D721Med (cell line): ENCODE data around the gene CAMK2N2.

Experiments used
- DNase-seq: peaks from one replicate; pipeline ENCODE4 v3.0.0; 2011; ENCODE audit warnings: low spot score; ENCODE audit not compliant: insufficient read length
- FAIRE-seq: peaks from 2 replicates; lab custom pipeline; 2011; peaks lifted over from hg19 to GRCh38; lab: Jason Lieb, UNC
- TF ChIP-seq, protein P1 (sequence below): IDR thresholded peaks from 2 replicates; pipeline ENCODE4 v1.5.1; 2012; ENCODE audit warnings: mild to moderate bottlenecking, control low read depth; ENCODE audit not compliant: insufficient read depth; ENCODE audit errors: missing control alignments

CAMK2N2 gene

GRCh38 chr3:184239221-184239620 lies 22.1 kb downstream of the CAMK2N2 start:
- DNase-seq (no peak), FAIRE-seq (no peak)
- TF ChIP-seq, protein P1, sequence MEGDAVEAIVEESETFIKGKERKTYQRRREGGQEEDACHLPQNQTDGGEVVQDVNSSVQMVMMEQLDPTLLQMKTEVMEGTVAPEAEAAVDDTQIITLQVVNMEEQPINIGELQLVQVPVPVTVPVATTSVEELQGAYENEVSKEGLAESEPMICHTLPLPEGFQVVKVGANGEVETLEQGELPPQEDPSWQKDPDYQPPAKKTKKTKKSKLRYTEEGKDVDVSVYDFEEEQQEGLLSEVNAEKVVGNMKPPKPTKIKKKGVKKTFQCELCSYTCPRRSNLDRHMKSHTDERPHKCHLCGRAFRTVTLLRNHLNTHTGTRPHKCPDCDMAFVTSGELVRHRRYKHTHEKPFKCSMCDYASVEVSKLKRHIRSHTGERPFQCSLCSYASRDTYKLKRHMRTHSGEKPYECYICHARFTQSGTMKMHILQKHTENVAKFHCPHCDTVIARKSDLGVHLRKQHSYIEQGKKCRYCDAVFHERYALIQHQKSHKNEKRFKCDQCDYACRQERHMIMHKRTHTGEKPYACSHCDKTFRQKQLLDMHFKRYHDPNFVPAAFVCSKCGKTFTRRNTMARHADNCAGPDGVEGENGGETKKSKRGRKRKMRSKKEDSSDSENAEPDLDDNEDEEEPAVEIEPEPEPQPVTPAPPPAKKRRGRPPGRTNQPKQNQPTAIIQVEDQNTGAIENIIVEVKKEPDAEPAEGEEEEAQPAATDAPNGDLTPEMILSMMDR: no peak

- TF ChIP-seq, protein P1: no peak
- DNase-seq: peak; percentile 14
Observed at GRCh38 chr3:184238246-184238818, 23.0 kb downstream of the CAMK2N2 start.

DNA sequence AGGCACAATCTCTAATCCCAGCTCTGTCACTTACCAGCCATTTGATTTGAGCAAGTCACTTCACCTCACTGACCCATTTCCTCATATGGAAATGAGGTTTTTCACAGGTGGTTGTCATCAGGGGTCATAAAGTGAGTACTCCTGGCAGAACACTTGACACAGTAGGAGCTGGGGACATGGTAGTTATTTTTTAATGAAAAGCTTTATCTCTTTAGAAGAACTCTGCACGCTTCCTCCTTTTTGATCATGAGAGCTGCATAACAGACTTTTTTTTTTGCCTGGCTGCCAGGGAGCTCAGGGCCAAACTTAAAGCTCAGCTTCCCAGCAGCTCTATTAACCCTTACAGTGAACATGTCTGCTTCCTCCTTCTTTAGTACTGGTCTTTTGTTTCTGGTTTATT lies 23.5 kb downstream of the CAMK2N2 start:
- DNase-seq (peak; percentile 3), FAIRE-seq (no peak)
- TF ChIP-seq, protein P1: no peak

More at GRCh38 chr3:184238246-184238818, 23.0 kb downstream of the CAMK2N2 start:
- no peak for FAIRE-seq

DNA sequence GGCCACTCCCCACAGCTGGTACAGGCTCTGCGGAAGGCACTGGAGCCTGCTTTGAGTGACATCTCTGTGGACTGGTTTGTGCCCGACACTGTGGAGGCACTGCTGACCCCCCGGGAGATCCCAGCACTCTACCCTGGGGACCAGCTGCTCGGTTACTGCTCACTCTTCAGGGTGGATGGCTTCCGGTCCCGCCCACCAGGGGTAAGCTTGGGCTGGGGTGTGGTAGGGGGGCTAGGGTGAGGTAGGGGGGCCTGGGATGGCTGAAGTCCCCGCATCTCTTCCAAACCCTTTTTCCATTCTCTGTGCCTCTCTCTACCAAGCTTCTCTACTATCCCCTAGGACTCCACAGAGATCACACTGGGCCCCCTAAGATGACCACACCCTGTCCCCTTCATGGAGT lies 24.1 kb downstream of the CAMK2N2 start:
- DNase-seq (peak; percentile 7), FAIRE-seq (no peak)

DNA sequence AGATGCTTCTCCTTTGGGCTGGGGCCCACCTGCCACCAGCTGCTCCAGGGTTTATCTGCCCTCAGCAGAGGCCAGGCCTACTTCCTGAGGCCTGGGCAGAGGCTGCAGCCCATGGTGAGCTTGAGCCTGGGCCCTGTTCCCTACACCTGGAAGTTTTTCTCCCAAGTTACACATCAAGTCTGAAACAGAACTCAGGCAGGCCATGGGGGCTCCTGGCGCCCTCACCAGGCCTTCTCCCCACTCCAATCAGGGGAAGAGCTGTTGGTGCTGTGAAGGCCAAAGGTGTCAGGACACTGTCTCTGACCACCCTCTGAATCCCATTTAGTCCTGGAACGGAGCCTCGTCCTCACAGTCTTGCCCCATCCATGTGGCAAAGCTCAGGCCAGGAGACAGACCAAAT lies 24.7 kb downstream of the CAMK2N2 start:
- peak; percentile 10 for DNase-seq
- TF ChIP-seq, protein P1: no peak

More for the DNA sequence above, 24.1 kb downstream of the CAMK2N2 start:
- TF ChIP-seq, protein P1: no peak

GRCh38 chr3:184236033-184236410 lies 25.3 kb downstream of the CAMK2N2 start:
- FAIRE-seq (no peak), DNase-seq (peak; percentile 5)
- TF ChIP-seq, protein P1: no peak

More for the DNA sequence above, 24.7 kb downstream of the CAMK2N2 start:
- FAIRE-seq: no peak

DNA sequence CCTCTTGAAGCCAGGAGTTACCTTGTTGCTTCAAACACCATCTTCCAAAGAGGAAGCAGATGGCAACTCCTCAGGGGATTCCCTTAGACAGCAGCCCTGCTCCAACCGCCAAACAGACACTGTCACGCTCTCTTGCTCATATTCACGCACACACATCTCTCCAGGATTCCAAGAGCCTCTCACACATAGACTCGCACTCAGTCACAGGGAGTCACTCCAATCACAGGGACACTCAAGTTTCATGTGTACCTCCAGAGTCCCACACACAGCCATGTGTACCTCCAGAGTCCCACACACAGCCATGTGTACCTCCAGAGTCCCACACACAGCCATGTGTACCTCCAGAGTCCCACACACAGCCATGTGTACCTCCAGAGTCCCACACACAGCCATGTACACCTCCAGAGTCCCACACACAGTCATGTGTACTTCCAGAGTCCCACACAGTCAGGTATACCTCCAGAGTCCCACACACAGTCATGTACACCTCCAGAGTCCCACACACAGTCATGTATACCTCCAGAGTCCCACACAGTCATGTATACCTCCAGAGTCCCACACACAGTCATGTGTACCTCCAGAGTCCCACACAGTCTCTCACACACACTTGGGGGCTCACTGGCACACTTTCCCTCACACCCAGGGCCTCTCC lies 25.8 kb downstream of the CAMK2N2 start:
- TF ChIP-seq, protein P1: no peak
- FAIRE-seq: no peak
- DNase-seq: peak; percentile 18
